GM19099 (cell line): ENCODE data around the gene ESRP2.

Experiments used
- POLR2A ChIP-seq: IDR thresholded peaks from 3 replicates; pipeline ENCODE4 v1.6.1; 2011; ENCODE audit warnings: low read depth; ENCODE audit not compliant: insufficient read length; ENCODE audit errors: extremely low read depth

The ESRP2 gene

GRCh38 chr16:68179196-68179795 is 56.6 kb downstream of the ESRP2 start:
- TF ChIP-seq POLR2A = no peak
